ENCODE data around the gene KCNG3.

GRCh38 chr2:42522035-42522434 lies 28.3 kb upstream of the KCNG3 start:
- TF ChIP-seq SUZ12 (IDR thresholded peaks at IDR 0.05; ENCODE audit: extremely low read depth, insufficient read depth, insufficient read length) (no peak), ZNF274 (IDR thresholded peaks at IDR 0.05; ENCODE audit: low read depth, low read length) (no peak)
